ENCODE results near the gene ALG13.

The ALG13 gene

DNA sequence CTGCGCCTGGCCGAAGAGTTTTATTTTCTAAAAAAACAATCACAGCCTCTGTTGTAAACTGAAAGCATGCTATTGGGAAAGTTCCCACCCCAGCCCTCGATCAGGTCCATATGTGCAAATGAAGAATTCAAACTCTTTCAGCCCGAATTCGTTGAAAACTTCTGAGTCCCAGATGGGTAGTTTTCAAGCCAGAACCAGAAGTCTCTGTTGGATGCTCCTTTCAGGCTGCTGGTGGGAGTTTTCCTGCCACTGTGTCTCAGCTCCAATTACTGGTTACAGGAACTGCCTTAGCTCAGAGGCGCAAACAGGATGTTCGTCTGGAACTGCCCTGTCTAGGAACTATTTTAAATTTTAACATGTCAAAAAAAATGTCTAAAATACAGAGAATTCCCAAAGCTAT is 9.3 kb upstream of the ALG13 start:
- H3K4me3 ChIP-seq (ENCODE audit: insufficient read depth in 1 of 2, low read depth in 1 of 2, low read length in 2 of 2), result peak overlapping the region in 1 of 2 experiments; percentile 57
- H3K4ac ChIP-seq (ENCODE audit: low read depth in 1 of 2, low read length in 2 of 2), result no peak overlapping the region
- no peak overlapping the region for H2BK15ac ChIP-seq (ENCODE audit: low read depth, poor library complexity, severe bottlenecking)
- H2AK5ac ChIP-seq (ENCODE audit: low read length, severe bottlenecking), result no peak overlapping the region
- H3K4me2 ChIP-seq (ENCODE audit: low read length, poor library complexity, severe bottlenecking), result no peak overlapping the region
- no peaks in the 10 kb centered on the region for H3K36me3 ChIP-seq (ENCODE audit: control insufficient read depth in 1 of 2, insufficient read depth in 2 of 2, low read depth in 1 of 2, low read length in 2 of 2)
- no peak overlapping the region for H3K14ac ChIP-seq (ENCODE audit: low read length in 2 of 2)
- no peak overlapping the region for H2AFZ ChIP-seq (ENCODE audit: low read depth, low read length)
- H3K23ac ChIP-seq (ENCODE audit: low read length in 2 of 2), result no peak overlapping the region
- no peak overlapping the region for H4K91ac ChIP-seq (ENCODE audit: low read length)
- H3K18ac ChIP-seq (ENCODE audit: low read depth in 1 of 2, low read length in 2 of 2), result no peak overlapping the region
- WGBS, result 76% methylated on average over 5 of the region's 7 CpGs
- DNase-seq, result no peak
- H2BK5ac ChIP-seq (ENCODE audit: low read depth, low read length, poor library complexity, severe bottlenecking), result no peak overlapping the region
- peaks cover 0 to 6% of the 10 kb centered on the region in 2 experiments for H3K27me3 ChIP-seq (ENCODE audit: control insufficient read depth in 1 of 2, insufficient read depth in 1 of 2, low read length in 2 of 2)
- no peaks in the 10 kb centered on the region for H3K4me1 ChIP-seq (ENCODE audit: control insufficient read depth, insufficient read depth, low read depth, low read length)
- no peak overlapping the region for H2BK120ac ChIP-seq (ENCODE audit: low read depth, low read length)
- no peaks in the 10 kb centered on the region for H3K79me1 ChIP-seq (replicated peaks; ENCODE audit: low read length, poor library complexity, severe bottlenecking)
- no peak overlapping the region for H4K8ac ChIP-seq (ENCODE audit: low read length)
- no peaks in the 10 kb centered on the region for H3K9me3 ChIP-seq (ENCODE audit: control insufficient read depth, low read length)
- no peak overlapping the region for H3K9ac ChIP-seq (ENCODE audit: low read length)
- H2BK12ac ChIP-seq (ENCODE audit: low read length in 2 of 2), result no peak overlapping the region
- H3K27ac ChIP-seq (ENCODE audit: low read length, poor library complexity, severe bottlenecking), result no peak overlapping the region

DNA sequence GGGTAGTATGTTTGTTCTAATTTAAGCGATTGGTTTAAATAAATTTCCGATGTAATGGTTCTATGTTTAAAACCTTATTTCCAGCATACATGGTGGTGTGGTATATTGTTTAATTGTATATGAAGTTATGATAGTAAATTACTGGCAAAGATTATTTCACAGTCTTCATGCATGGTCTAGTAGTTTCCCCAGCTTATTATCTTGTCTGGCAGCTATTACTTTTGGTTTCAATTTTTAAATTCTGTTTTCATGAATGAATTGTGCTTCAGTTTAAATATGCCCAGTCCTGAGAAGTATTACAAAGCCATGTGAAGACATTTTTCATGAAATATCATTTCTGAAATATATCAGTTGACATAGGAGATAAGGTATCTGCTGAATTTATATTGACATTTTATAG is 6.3 kb downstream of the ALG13 start:
- no peak overlapping the region for H3K4me3 ChIP-seq (ENCODE audit: insufficient read depth in 1 of 2, low read depth in 1 of 2, low read length in 2 of 2)
- no peak overlapping the region for H3K14ac ChIP-seq (ENCODE audit: low read length in 2 of 2)
- H2BK15ac ChIP-seq (ENCODE audit: low read depth, poor library complexity, severe bottlenecking), result no peak overlapping the region
- no peak overlapping the region for H3K4me2 ChIP-seq (ENCODE audit: low read length, poor library complexity, severe bottlenecking)
- no peak overlapping the region for H4K91ac ChIP-seq (ENCODE audit: low read length)
- H3K27ac ChIP-seq (ENCODE audit: low read length, poor library complexity, severe bottlenecking), result no peak overlapping the region
- no peaks in the 10 kb centered on the region for H3K4me1 ChIP-seq (ENCODE audit: control insufficient read depth, insufficient read depth, low read depth, low read length)
- no peak overlapping the region for H3K9ac ChIP-seq (ENCODE audit: low read length)
- H3K4ac ChIP-seq (ENCODE audit: low read depth in 1 of 2, low read length in 2 of 2), result no peak overlapping the region
- H2BK12ac ChIP-seq (ENCODE audit: low read length in 2 of 2), result no peak overlapping the region
- no peak for DNase-seq
- H3K27me3 ChIP-seq (ENCODE audit: control insufficient read depth in 1 of 2, insufficient read depth in 1 of 2, low read length in 2 of 2), result no peaks in the 10 kb centered on the region
- H2BK5ac ChIP-seq (ENCODE audit: low read depth, low read length, poor library complexity, severe bottlenecking), result no peak overlapping the region
- no peaks in the 10 kb centered on the region for H3K9me3 ChIP-seq (ENCODE audit: control insufficient read depth, low read length)
- peaks cover 0 to 78% of the 10 kb centered on the region in 2 experiments for H3K36me3 ChIP-seq (ENCODE audit: control insufficient read depth in 1 of 2, insufficient read depth in 2 of 2, low read depth in 1 of 2, low read length in 2 of 2)
- peaks cover 4% of the 10 kb centered on the region for H3K79me1 ChIP-seq (replicated peaks; ENCODE audit: low read length, poor library complexity, severe bottlenecking)
- no peak overlapping the region for H2AK5ac ChIP-seq (ENCODE audit: low read length, severe bottlenecking)
- no peak overlapping the region for H3K18ac ChIP-seq (ENCODE audit: low read depth in 1 of 2, low read length in 2 of 2)
- no CpG with 5 or more reads among the region's 2 CpGs for WGBS
- no peak overlapping the region for H3K23ac ChIP-seq (ENCODE audit: low read length in 2 of 2)
- H2AFZ ChIP-seq (ENCODE audit: low read depth, low read length), result no peak overlapping the region
- H2BK120ac ChIP-seq (ENCODE audit: low read depth, low read length), result no peak overlapping the region
- no peak overlapping the region for H4K8ac ChIP-seq (ENCODE audit: low read length)

GRCh38 chrX:111695297-111695880 is 14.4 kb downstream of the ALG13 start:
- Histone ChIP-seq H3K4me2 (ENCODE audit: low read length, poor library complexity, severe bottlenecking) (no peak overlapping the region), H2BK12ac (ENCODE audit: low read length in 2 of 2) (no peak overlapping the region), H3K9ac (ENCODE audit: low read length) (no peak overlapping the region), H3K18ac (ENCODE audit: low read depth in 1 of 2, low read length in 2 of 2) (no peak overlapping the region), H2BK120ac (ENCODE audit: low read depth, low read length) (no peak overlapping the region), H2BK5ac (ENCODE audit: low read depth, low read length, poor library complexity, severe bottlenecking) (no peak overlapping the region), H3K79me1 (replicated peaks; ENCODE audit: low read length, poor library complexity, severe bottlenecking) (no peaks in the 10 kb centered on the region), H3K36me3 (ENCODE audit: control insufficient read depth in 1 of 2, insufficient read depth in 2 of 2, low read depth in 1 of 2, low read length in 2 of 2) (peaks cover 0 to 26% of the 10 kb centered on the region in 2 experiments), H3K4me1 (ENCODE audit: control insufficient read depth, insufficient read depth, low read depth, low read length) (no peaks in the 10 kb centered on the region), H3K27ac (ENCODE audit: low read length, poor library complexity, severe bottlenecking) (no peak overlapping the region), H2AFZ (ENCODE audit: low read depth, low read length) (no peak overlapping the region), H2AK5ac (ENCODE audit: low read length, severe bottlenecking) (no peak overlapping the region), H3K23ac (ENCODE audit: low read length in 2 of 2) (no peak overlapping the region), H4K8ac (ENCODE audit: low read length) (no peak overlapping the region), H3K4ac (ENCODE audit: low read depth in 1 of 2, low read length in 2 of 2) (no peak overlapping the region), H2BK15ac (ENCODE audit: low read depth, poor library complexity, severe bottlenecking) (no peak overlapping the region), H4K91ac (ENCODE audit: low read length) (no peak overlapping the region), H3K9me3 (ENCODE audit: control insufficient read depth, low read length) (no peaks in the 10 kb centered on the region), H3K14ac (ENCODE audit: low read length in 2 of 2) (no peak overlapping the region), H3K4me3 (ENCODE audit: insufficient read depth in 1 of 2, low read depth in 1 of 2, low read length in 2 of 2) (no peak overlapping the region), H3K27me3 (ENCODE audit: control insufficient read depth in 1 of 2, insufficient read depth in 1 of 2, low read length in 2 of 2) (no peaks in the 10 kb centered on the region)
- DNase-seq, result no peak
- 98% methylated on average over 5 of the region's 7 CpGs for WGBS

GRCh38 chrX:111719426-111720210 is 38.6 kb downstream of the ALG13 start:
- peak; percentile 0 for DNase-seq

More at GRCh38 chrX:111719426-111720210, 38.6 kb downstream of the ALG13 start:
- Histone ChIP-seq H3K14ac (ENCODE audit: low read length in 2 of 2) (no peak overlapping the region), H3K23ac (ENCODE audit: low read length in 2 of 2) (no peak overlapping the region), H2BK12ac (ENCODE audit: low read length in 2 of 2) (no peak overlapping the region), H2BK15ac (ENCODE audit: low read depth, poor library complexity, severe bottlenecking) (no peak overlapping the region), H2BK5ac (ENCODE audit: low read depth, low read length, poor library complexity, severe bottlenecking) (no peak overlapping the region), H3K36me3 (ENCODE audit: control insufficient read depth in 1 of 2, insufficient read depth in 2 of 2, low read depth in 1 of 2, low read length in 2 of 2) (peaks cover 0 to 28% of the 10 kb centered on the region in 2 experiments), H2AK5ac (ENCODE audit: low read length, severe bottlenecking) (no peak overlapping the region), H3K9me3 (ENCODE audit: control insufficient read depth, low read length) (no peaks in the 10 kb centered on the region), H2BK120ac (ENCODE audit: low read depth, low read length) (no peak overlapping the region), H4K91ac (ENCODE audit: low read length) (no peak overlapping the region), H3K18ac (ENCODE audit: low read depth in 1 of 2, low read length in 2 of 2) (no peak overlapping the region), H3K27me3 (ENCODE audit: control insufficient read depth in 1 of 2, insufficient read depth in 1 of 2, low read length in 2 of 2) (no peaks in the 10 kb centered on the region), H3K4me2 (ENCODE audit: low read length, poor library complexity, severe bottlenecking) (no peak overlapping the region), H3K27ac (ENCODE audit: low read length, poor library complexity, severe bottlenecking) (no peak overlapping the region), H3K9ac (ENCODE audit: low read length) (no peak overlapping the region), H4K8ac (ENCODE audit: low read length) (no peak overlapping the region), H3K4me1 (ENCODE audit: control insufficient read depth, insufficient read depth, low read depth, low read length) (no peaks in the 10 kb centered on the region), H3K4ac (ENCODE audit: low read depth in 1 of 2, low read length in 2 of 2) (no peak overlapping the region), H3K79me1 (replicated peaks; ENCODE audit: low read length, poor library complexity, severe bottlenecking) (no peaks in the 10 kb centered on the region), H2AFZ (ENCODE audit: low read depth, low read length) (no peak overlapping the region), H3K4me3 (ENCODE audit: insufficient read depth in 1 of 2, low read depth in 1 of 2, low read length in 2 of 2) (no peak overlapping the region)
- 80% methylated on average over 2 of the region's 5 CpGs for WGBS
